DOHH2 (cell line): ENCODE data around the gene ZNF653.

ENCODE experiments used
- H3F3A ChIP-seq: fragments of 200-600 bp; sonication (generic), shearing (Covaris generic); 2 replicates; pipeline ENCODE4 v1.6.0; 2016; ENCODE audit warnings: antibody characterized with exemption, mild to moderate bottlenecking; ENCODE audit not compliant: control insufficient read depth, insufficient read depth
- H3K27ac ChIP-seq: fragments of 200-600 bp; sonication (generic); 2 replicates; pipeline ENCODE4 v1.5.1; 2014; ENCODE audit warnings: low read depth, mild to moderate bottlenecking, low read length, moderate library complexity
- H3K27me3 ChIP-seq: fragments of 200-600 bp; sonication (generic); 2 replicates; pipeline ENCODE4 v1.6.1; 2014; ENCODE audit warnings: mild to moderate bottlenecking, low read length, mixed read lengths; ENCODE audit not compliant: control insufficient read depth
- H3K36me3 ChIP-seq: fragments of 200-600 bp; sonication (generic); 2 replicates; pipeline ENCODE4 v1.6.1; 2014; ENCODE audit warnings: mild to moderate bottlenecking, low read length, moderate library complexity, mixed read lengths; ENCODE audit not compliant: control insufficient read depth
- H3K4me1 ChIP-seq: fragments of 200-600 bp; sonication (generic); 2 replicates; pipeline ENCODE4 v1.6.1; 2014; ENCODE audit warnings: mild to moderate bottlenecking, low read length, mixed read lengths; ENCODE audit not compliant: control insufficient read depth
- H3K4me2 ChIP-seq: fragments of 200-600 bp; sonication (generic); 2 replicates; pipeline ENCODE4 v1.6.0; 2014; ENCODE audit warnings: mild to moderate bottlenecking, low read length, moderate library complexity
- H3K4me3 ChIP-seq: fragments of 200-600 bp; sonication (generic); 2 replicates; pipeline ENCODE4 v1.5.1; 2014; ENCODE audit warnings: mild to moderate bottlenecking, low read length, mixed read lengths
- H3K79me2 ChIP-seq: fragments of 200-600 bp; sonication (generic); 2 replicates; pipeline ENCODE4 v1.6.1; 2014; ENCODE audit warnings: mild to moderate bottlenecking, low read length, mixed read lengths; ENCODE audit not compliant: control insufficient read depth
- H3K9me2 ChIP-seq: fragments of 200-600 bp; sonication (generic); replicated peaks from 2 replicates; pipeline ENCODE4 v1.6.1; 2014; ENCODE audit warnings: mild to moderate bottlenecking, low read length, mixed read lengths; ENCODE audit not compliant: control insufficient read depth
- H3K9me3 ChIP-seq: fragments of 200-600 bp; sonication (generic); 2 replicates; pipeline ENCODE4 v1.6.1; 2014; ENCODE audit warnings: antibody characterized with exemption, low read length, mixed read lengths; ENCODE audit not compliant: control insufficient read depth, insufficient read depth
- H4K20me1 ChIP-seq: fragments of 200-600 bp; sonication (generic); 2 replicates; pipeline ENCODE4 v1.6.0; 2014; ENCODE audit warnings: low read depth, mild to moderate bottlenecking, antibody characterized with exemption, low read length, moderate library complexity; ENCODE audit not compliant: control insufficient read depth, insufficient read depth
- CTCF ChIP-seq: fragments of 200-600 bp; sonication (generic); IDR thresholded peaks from one replicate; pipeline ENCODE4 v1.5.1; 2014; ENCODE audit warnings: antibody characterized with exemption, mild to moderate bottlenecking, low read depth, low read length; ENCODE audit not compliant: poor library complexity, severe bottlenecking
- EZH2phosphoT487 ChIP-seq: fragments of 200-600 bp; sonication (generic); IDR thresholded peaks from 2 replicates; pipeline ENCODE4 v1.6.1; 2017; ENCODE audit warnings: borderline replicate concordance, mild to moderate bottlenecking, antibody characterized with exemption, low read length, moderate library complexity, mixed read lengths

ZNF653 gene

GRCh38 chr19:11485245-11485837 lies 20.3 kb downstream of the ZNF653 start:
- TF ChIP-seq CTCF: no peak
- TF ChIP-seq EZH2phosphoT487: no peak
- Histone ChIP-seq H3K79me2 (no peaks in the 10 kb centered on the region), H3K4me2 (no peak overlapping the region), H3K27me3 (no peaks in the 10 kb centered on the region; the same call in 1 of the 2 replicates), H3K27ac (no peak overlapping the region), H3K36me3 (no peaks in the 10 kb centered on the region; the same call in 1 of the 2 replicates), H4K20me1 (no peaks in the 10 kb centered on the region), H3F3A (no peaks in the 10 kb centered on the region), H3K9me3 (no peaks in the 10 kb centered on the region), H3K9me2 (no peaks in the 10 kb centered on the region), H3K4me3 (no peak overlapping the region), H3K4me1 (peaks cover 14% of the 10 kb centered on the region)

- no peak for TF ChIP-seq EZH2phosphoT487
- no peak for TF ChIP-seq CTCF
- Histone ChIP-seq H3F3A (no peaks in the 10 kb centered on the region), H3K79me2 (no peaks in the 10 kb centered on the region), H3K27ac (no peak overlapping the region), H3K9me3 (no peaks in the 10 kb centered on the region), H3K4me3 (no peak overlapping the region), H4K20me1 (no peaks in the 10 kb centered on the region), H3K4me1 (peaks cover 19% of the 10 kb centered on the region), H3K4me2 (no peak overlapping the region), H3K36me3 (no peaks in the 10 kb centered on the region), H3K9me2 (no peaks in the 10 kb centered on the region), H3K27me3 (no peaks in the 10 kb centered on the region; the same call in 1 of the 2 replicates)
Measured at GRCh38 chr19:11483366-11484111, 22.1 kb downstream of the ZNF653 start.

- Histone ChIP-seq H3K4me2 (peak overlapping the region; percentile 68), H3K36me3 (no peaks in the 10 kb centered on the region), H3F3A (no peaks in the 10 kb centered on the region), H3K4me1 (peaks cover 19% of the 10 kb centered on the region), H3K27ac (no peak overlapping the region), H3K4me3 (peak overlapping the region; percentile 52), H4K20me1 (no peaks in the 10 kb centered on the region), H3K27me3 (no peaks in the 10 kb centered on the region; the same call in 1 of the 2 replicates), H3K79me2 (no peaks in the 10 kb centered on the region), H3K9me2 (no peaks in the 10 kb centered on the region), H3K9me3 (no peaks in the 10 kb centered on the region)
- TF ChIP-seq EZH2phosphoT487 (no peak), CTCF (peak; percentile 81)
Measured at GRCh38 chr19:11482384-11483050, 23.1 kb downstream of the ZNF653 start.
